Stimulated activated CD8-positive, alpha-beta memory T cell treated with anti-CD3 and anti-CD28 coated beads, Interleukin-2, amount 100 ng/mL, for 1 hour (primary cell): Measurements from ENCODE around the gene TRIP4.
"Not testable (repeated sequence)": the region's sequence is repeated elsewhere in the genome, so short reads cannot be mapped to it uniquely, and the experiment has no call there.

Experiments
- DNase-seq, 2 donors: peaks; one replicate each; pipeline ENCODE4 v3.0.0-alpha.2; 2020; ENCODE audit warnings: low read depth in 2 of 2

The TRIP4 gene

DNA sequence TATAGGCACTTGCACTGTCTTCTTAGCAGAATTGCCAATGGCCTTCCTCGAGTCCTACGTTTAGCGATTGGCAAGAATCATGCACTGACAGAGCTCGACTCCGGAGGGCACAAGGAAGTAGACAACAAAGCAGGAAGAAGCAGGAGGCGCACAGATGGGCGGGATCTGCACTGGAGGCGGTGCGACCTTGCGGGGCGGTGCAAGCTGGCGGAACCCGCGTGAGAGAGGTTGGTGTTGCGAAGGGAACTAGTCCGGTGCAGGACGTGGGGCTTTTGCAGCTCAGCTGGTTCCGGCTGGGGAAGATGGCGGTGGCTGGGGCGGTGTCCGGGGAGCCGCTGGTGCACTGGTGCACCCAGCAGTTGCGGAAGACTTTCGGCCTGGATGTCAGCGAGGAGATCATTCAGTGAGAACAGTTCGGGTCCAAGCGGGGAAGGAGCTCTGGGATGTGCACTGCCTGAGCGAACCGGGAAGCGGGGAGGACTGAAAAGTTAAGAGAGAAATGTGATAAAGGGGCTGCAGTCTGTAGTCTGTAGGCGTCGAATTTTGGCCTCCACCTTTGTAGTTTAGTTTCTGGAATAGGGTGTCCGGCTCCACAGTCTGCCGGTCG is at the start of gene TRIP4:
TSS of gene TRIP4 (plus strand) at position 275 of the 607 bp plus-strand sequence. CDS start at position 303, 28 bp downstream.
- DNase-seq, result peak; percentile 92

DNA sequence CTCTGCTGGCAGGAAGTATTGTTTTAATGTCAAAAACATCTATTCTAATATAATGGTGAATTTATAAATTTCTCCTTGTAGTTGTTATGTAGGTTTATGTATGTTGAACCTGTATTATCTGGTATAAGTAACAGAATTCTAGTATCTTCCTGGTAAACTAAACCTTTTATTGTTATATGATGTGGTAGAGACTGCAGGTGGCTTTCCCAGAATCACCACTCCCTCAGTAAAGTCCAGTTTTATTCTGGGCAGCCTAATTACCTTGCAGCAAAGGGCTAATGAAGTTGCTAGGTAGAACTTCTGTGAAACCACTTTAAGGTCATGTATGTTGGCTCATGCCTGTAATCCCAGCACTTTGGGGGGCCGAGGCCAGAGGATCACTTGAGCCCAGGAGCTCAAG is 47.3 kb upstream of the TRIP4 start:
- DNase-seq, result no peak

- DNase-seq, result no peak
Observed at GRCh38 chr15:64341961-64342360, 45.7 kb upstream of the TRIP4 start.

- DNase-seq, result no peak
Observed at GRCh38 chr15:64343222-64343621, 44.4 kb upstream of the TRIP4 start.

DNA sequence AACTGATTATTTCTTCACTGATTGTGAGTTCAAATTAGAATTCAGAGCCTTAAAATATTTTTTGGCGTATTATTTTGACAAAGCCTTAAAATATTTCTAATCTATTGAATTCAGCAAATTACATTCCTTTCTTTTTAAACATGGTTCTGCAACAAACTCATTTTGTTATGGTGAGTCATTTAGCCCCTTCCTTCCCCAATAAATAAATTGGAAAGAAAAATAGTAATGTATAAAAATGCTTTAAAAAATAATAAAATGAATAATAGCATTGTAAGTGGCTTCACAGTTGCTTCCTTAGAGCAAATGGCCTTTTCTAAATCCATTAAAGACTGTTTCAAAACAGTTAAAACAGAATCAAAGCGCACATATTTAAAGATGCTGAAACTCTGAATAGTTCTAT is 43.8 kb upstream of the TRIP4 start:
- no peak for DNase-seq

- DNase-seq, result no peak
Observed at GRCh38 chr15:64344651-64345294, 42.9 kb upstream of the TRIP4 start.

DNA sequence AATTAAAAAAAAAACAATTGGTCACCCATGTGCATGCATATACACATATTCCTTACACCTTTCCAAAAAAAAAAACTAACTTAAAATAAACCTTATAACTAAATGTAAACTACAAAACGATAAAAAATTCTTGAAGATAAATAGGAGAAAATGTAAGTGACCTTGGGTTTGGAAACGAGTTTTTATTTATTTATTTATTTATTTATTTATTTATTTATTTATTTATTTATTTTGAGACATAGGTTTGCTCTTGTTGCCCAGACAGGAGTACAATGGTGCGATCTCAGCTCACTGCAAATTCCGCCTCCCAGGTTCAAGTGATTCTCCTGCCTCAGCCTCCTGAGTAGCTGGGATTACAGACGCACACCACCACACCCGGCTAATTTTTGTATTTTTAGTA is 41.4 kb upstream of the TRIP4 start:
- DNase-seq, result not testable (repeated sequence)

- DNase-seq, result no peak
Observed at GRCh38 chr15:64348455-64348854, 39.2 kb upstream of the TRIP4 start.

DNA sequence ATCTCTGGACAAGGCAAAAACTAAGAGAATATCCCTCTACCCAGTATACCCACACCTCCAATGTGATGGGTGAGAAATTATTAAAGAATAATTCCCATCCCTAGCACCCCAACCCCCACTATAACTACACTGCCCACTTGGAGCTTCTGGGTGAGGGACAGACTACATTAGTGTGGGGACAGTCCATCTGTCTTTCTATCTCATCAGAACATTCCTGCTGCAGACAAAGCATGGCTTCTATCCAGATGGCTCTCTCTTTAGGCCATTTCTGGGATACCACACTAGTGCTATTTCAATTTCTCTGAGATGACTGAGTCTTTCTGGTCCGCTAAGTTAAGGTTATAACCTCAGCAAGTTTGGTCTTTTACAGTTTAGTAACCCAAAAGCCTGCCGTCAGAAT is 38.3 kb upstream of the TRIP4 start:
- no peak for DNase-seq

- DNase-seq, result no peak
Observed at GRCh38 chr15:64351265-64351664, 36.4 kb upstream of the TRIP4 start.

GRCh38 chr15:64354688-64355344 is 32.8 kb upstream of the TRIP4 start:
- DNase-seq, result no peak

- DNase-seq, result peak in 1 of 2 donors; percentile 9
Observed at GRCh38 chr15:64355348-64355943, 32.2 kb upstream of the TRIP4 start.

DNA sequence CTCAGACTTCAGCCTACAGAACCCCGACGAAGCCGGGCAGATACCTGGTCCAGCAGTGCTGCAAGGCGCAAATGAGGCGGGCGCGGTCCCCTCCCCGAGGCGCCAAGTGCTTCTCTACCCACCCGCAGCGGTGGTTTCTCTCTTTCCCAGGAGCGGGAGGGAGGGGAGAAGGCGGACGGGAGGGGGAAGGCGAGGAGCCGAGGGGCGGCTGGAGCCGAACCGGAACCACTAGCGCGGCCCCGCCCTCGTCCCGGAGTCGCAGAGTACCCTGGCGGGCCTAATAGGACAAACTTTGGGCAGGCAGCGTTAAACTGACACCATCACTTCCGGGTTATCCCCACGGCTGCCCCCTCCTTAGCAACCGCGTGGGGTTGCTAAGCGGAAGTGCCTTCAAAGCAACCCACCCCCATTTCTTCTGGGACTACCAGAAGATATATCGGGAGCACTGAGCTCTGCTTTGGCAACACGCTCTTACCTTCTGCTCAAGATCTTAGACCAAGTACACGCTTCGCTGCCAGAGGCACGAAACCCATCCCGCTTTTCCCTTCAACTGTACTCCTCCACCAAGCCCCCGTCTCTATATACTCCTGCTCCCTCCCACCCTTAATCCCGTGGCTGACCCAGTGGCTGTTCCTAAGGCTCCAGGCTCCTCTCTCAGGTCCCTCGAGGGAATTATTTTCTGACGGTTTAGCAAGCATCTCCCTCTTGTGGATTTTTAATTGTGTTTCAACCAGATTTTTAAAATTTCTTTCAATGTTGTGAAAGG is 31.5 kb upstream of the TRIP4 start, which contains the start of gene CSNK1G1:
TSS of gene CSNK1G1 (minus strand) at position 230 of the 766 bp plus-strand sequence. CDS start 55,674 bp downstream, outside the sequence.
- peak; percentile 82 to 89 for DNase-seq

DNA sequence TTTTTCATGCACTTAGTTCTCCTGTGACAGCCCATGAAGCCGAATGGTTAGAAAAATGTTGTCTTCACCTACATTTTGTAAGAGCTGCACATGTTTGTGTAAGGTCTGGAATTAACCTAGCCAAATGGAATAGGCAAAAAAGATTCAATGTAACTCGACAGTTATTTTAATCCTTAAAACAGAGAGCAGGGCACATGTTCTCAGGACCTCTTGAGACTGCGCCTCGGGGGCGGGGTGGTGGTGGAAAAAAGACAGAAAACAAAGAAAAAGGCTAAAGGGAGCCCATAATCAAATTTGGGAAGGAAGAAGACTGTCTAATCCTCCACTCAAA is 31.0 kb upstream of the TRIP4 start:
- DNase-seq, result no peak

GRCh38 chr15:64361259-64361658 is 26.4 kb upstream of the TRIP4 start:
- no peak for DNase-seq

DNA sequence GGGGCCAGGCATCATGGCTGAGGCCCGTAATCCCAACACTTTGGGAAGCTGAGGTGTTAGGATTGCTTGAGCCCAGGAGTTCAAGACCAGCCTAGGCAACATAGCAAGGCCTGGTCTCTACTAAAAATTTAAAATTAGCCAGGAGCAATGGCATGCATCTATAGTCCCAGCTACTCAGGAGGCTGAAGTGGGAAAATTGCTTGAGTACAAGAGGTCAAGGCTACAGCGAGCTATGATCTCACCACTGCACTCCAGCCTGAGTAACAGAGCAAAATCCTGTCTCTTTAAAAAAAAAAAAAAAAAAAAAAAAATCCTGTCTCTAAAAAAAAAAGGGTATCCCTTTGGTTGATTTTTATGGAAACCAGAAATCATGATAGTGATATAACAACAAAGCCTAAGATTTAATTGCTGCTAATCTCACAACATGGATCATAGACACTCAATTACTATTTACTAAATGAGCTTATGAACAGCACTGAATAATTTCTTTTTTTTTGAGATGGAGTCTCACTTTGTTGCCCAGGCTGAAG is 18.5 kb upstream of the TRIP4 start:
- DNase-seq, result no peak

DNA sequence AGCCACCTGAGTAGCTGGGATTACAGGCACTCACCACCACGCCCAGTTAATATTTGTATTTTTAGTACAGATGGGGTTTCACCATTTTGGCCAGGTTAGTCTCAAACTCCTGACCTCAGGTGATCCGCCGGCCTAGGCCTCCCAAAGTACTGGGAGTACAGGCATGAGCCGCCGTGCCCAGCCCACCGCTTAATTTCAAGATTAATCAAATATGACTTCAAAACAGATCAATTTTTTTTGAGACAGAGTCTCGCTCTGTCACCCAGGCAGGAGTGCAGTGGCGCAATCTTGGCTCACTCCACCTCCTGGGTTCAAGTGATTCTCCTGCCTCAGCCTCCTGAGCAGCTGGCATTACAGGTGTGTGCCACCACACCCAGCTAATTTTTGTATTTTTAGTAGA is 16.3 kb upstream of the TRIP4 start:
- DNase-seq, result not testable (repeated sequence)

DNA sequence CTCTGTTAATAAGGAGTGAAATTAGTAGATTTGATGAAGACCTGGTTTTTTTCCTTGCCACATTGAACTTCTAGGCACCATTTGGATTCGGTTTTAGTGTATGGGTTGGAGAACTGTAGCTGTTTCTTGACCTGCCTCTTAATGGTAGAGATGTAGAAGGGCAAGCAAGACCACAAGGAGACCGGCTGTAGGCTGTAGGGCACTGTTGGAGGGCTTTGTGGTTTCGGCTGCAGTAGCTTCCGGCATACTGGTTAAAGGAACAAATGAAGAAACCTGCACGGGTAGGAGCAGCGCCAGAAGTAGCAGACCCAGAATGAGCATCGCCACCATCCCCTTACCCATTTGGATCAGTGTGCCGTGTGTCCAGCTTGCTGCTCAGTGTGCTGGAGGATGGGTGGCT is 14.3 kb upstream of the TRIP4 start:
- DNase-seq, result no peak

- no peak for DNase-seq
Observed at GRCh38 chr15:64379216-64379960, 8.2 kb upstream of the TRIP4 start.

DNA sequence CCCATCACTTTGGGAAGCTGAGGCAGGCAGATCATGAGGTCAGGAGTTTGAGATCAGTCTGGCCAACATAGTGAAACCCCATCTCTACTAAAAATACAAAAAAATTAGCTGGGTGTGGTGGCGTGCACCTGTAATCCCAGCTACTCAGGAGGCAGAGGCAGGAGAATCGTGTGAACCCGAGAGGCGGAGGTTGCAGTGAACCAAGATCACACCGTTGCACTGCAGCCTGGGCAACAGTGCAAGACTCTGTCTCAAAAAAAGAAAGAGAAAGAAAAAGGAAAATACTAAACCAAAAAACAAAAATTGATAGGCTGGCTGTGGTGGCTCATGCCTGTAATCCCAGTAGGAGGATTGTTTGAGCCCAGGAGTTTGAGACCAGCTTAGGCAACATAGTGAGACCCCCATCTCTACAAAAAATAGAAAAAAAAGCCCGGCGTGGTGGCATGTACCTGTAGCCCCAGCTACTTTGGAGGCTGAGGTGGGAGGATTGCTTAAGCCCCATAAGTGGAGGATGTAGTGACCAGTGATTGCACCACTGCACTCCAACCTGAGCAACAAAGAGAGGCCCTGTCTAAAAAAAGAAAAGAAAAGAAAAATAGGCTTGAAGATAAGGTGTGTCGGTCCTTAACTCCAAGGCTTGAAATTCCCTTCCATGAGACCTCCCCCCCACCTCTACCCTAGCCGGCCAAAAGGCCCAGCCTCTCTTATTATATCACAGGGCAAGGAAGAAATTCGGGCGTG is 7.3 kb upstream of the TRIP4 start:
- not testable (repeated sequence) for DNase-seq
